Tibial artery (tissue), 4 donors: Measurements from ENCODE around the gene ACOT7.
"Not testable (repeated sequence)": the region's sequence is repeated elsewhere in the genome, so short reads cannot be mapped to it uniquely, and the experiment has no call there.

ENCODE experiments used
- DNase-seq, 2 donors: peaks; one replicate each; pipeline ENCODE4 v3.0.0-alpha.2; 2019
- H3K27ac ChIP-seq, 2 donors: fragments of 200-600 bp; sonication (generic) in 1 of 2; 1 replicate in 1 of 2; 2 replicates in 1 of 2; pipeline ENCODE4 v1.5.1; 2018 to 2019; ENCODE audit warnings: mild to moderate bottlenecking in 1 of 2
- H3K27me3 ChIP-seq, 2 donors: fragments of 200-600 bp; sonication (generic) in 1 of 2; one replicate each; pipeline versions ENCODE4 v1.5.1 to v1.6.0; 2016 to 2019
- H3K36me3 ChIP-seq, 3 donors: fragments of 200-600 bp; sonication (generic) in 2 of 3; one replicate each; pipeline ENCODE4 v1.5.1; 2016 to 2019; ENCODE audit warnings: mild to moderate bottlenecking in 2 of 3
- H3K4me1 ChIP-seq, 4 donors: fragments of 200-600 bp; sonication (generic) in 2 of 4; 1 replicate in 3 of 4; 2 replicates in 1 of 4; pipeline ENCODE4 v1.5.1; 2016 to 2019
- H3K4me3 ChIP-seq, 2 donors: fragments of 200-600 bp; sonication (generic) in 1 of 2; 1 replicate in 1 of 2; 2 replicates in 1 of 2; pipeline ENCODE4 v1.5.1; 2018 to 2019; ENCODE audit warnings: mild to moderate bottlenecking in 2 of 2
- H3K9me3 ChIP-seq, 3 donors: fragments of 200-600 bp; sonication (generic) in 1 of 3; one replicate each; pipeline ENCODE4 v1.5.1; 2016 to 2019
- CTCF ChIP-seq, 2 experiments: fragments of 200-600 bp in 1 of 2; fragments of 450-650 bp in 1 of 2; IDR thresholded peaks; one replicate each; pipeline ENCODE4 v1.5.1; 2017 to 2019; ENCODE audit warnings: antibody characterized with exemption in 2 of 2, mild to moderate bottlenecking in 1 of 2, moderate library complexity in 1 of 2
- intact Hi-C: fragments of 100-400 bp; cut with DNase I; formaldehyde crosslinking; loops from one replicate; pipeline ENCODE4 v1.15.0; 2023; ENCODE audit warnings: low total_unique reads

Gene ACOT7

GRCh38 chr1:6435547-6435946 is 42.0 kb upstream of the ACOT7 start:
- no peak for TF ChIP-seq CTCF (IDR thresholded peaks at IDR 0.05)
- peaks cover 0 to 56% of the 10 kb centered on the region in 2 donors for H3K27me3 ChIP-seq
- peaks cover 0 to 8% (median 6%) of the 10 kb centered on the region in 4 donors for H3K4me1 ChIP-seq
- no peaks in the 10 kb centered on the region for H3K36me3 ChIP-seq
- H3K27ac ChIP-seq = no peak overlapping the region
- no peaks in the 10 kb centered on the region for H3K9me3 ChIP-seq
- H3K4me3 ChIP-seq = no peak overlapping the region
- intact Hi-C loops = no loop called here
- DNase-seq = no peak

DNA sequence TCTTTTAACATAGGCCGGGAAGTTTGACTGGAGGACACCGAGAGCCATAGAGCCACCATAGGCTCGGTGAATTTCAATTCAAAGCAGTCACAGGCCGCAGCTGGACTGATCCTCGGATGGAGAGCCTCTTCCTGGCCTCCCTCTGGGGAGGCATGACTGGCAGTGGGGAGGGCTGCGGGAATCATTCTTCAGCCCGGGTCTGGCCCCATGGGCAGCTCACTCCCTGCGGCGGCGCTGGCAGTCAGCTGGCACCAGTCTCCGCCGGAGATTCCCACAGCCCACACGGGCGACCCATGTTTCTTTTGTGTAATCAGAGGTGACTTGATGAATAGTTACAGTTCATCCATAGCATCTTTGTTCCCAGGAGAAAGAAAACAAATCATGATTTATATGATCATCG is 41.6 kb upstream of the ACOT7 start:
- TF ChIP-seq CTCF (IDR thresholded peaks at IDR 0.05) = no peak

DNA sequence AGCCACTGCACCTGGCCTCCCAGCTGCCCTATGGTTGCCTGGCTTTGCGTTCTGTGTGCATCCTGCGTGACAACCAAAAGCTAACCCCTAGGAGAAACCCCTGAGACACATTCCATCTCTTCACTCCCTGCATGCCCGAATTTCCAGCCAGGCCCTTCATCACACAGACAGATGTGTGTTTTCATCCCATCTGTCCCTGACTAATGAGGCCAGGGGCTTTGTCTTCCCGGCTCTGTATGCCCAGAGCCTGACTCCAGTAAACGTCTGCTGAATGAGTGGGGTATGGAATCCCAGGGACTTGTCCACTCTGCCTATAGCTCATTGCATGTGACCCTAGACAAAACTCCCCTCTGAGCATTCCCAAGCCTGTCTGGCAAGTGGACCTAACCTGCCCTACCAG is 40.6 kb upstream of the ACOT7 start:
- Histone ChIP-seq H3K27ac (no peak overlapping the region), H3K4me3 (no peak overlapping the region)

More for the DNA sequence above, 41.6 kb upstream of the ACOT7 start:
- DNase-seq = no peak
- peaks cover 0 to 4% (median 2%) of the 10 kb centered on the region in 4 donors for H3K4me1 ChIP-seq
- peaks cover 0 to 56% of the 10 kb centered on the region in 2 donors for H3K27me3 ChIP-seq
- no peaks in the 10 kb centered on the region for H3K36me3 ChIP-seq
- intact Hi-C loops = no loop called here
- no peak overlapping the region for H3K4me3 ChIP-seq
- no peak overlapping the region for H3K27ac ChIP-seq
- no peaks in the 10 kb centered on the region for H3K9me3 ChIP-seq

DNA sequence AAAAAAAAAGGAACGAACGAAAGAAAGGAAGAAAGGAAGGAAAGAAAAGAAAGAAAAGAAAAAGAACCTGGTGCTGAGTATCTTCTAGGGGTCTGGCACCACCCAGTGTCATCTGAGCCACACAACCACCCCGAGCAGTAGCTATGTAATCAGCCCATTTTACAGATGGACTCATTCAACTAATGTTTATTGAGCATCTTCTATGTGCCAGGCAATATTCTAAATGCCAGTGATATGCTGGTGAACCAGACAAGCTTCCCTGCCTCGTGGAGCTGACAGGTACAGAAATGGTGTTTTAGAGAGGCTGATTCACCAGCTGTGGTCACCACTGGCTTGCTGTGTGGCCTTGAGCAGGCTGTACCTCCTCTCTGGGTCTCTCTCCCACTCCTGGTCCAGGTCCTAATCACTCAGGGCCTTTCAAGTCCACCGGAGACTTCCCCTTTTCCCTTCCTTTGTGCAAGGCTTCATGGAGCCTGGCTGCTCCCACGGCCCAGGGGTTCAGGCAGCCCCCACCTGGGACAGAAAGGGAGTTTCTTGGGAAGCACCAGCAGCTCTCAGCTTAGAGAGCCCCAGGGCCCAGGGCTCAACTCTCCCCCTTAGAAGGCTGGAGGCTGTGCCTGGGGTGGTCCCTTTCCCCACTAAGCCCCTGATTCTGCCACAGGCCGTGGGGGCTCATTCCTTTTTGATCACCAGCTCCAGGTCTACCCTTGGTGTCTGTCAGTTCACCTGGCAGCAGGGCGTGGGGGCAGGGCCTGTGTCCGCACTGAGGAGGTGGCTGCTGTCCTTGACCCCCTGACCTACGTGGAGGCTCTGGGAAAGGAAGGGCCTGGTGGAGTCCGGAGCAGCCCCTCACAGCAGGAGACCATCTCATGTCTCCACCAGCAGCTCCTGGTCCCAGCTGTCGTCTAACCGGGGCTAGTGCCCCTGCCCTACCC is 38.3 kb upstream of the ACOT7 start:
- intact Hi-C loops, DNase-seq, H3K4me3 ChIP-seq, H3K4me1 ChIP-seq, H3K27ac ChIP-seq, H3K36me3 ChIP-seq, H3K9me3 ChIP-seq: not testable (repeated sequence)
- H3K27me3 ChIP-seq = peaks cover 0 to 57% of the 10 kb centered on the region in 2 donors

More for the DNA sequence above, 40.6 kb upstream of the ACOT7 start:
- no peaks in the 10 kb centered on the region for H3K9me3 ChIP-seq
- no peaks in the 10 kb centered on the region for H3K4me1 ChIP-seq
- intact Hi-C loops = no loop called here
- H3K27me3 ChIP-seq = peaks cover 0 to 56% of the 10 kb centered on the region in 2 donors
- no peaks in the 10 kb centered on the region for H3K36me3 ChIP-seq
- TF ChIP-seq CTCF (IDR thresholded peaks at IDR 0.05) = no peak
- no peak for DNase-seq

DNA sequence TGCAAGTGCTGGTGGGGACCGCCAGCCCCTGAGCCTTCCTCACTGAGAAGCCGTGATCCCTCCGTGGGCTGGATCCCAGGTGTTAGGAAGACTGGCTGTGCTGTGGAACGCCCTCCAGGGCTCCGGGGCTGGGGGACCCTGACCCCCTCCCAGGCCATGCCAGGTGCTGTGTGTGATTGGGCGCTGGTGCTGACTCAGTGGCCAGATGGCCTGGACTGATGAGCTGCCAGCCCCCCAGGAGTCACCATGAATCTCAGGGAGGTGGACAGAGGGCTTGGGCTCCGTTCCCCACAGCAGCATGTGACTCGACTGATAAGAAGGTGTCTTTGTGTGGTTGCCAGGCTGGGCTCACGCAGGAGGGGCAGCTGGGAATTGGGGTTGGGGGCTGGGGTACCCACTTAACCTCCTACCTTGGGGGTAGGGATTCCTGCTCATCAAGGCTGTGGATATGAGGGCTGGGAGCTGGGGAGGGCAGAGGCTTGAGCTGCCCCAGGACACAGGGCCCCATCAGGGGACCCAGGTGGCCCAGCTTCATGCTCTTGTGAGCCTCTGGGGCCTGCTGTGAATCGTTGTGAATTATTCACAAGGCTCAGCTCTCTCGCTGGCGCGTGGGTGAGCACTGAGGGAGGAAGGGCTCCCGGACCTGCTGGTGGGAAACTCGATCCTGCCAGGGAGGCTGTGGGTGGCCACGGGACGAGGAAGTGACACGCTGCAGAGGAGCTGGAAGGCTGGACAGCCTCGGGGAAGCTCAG is 36.3 kb upstream of the ACOT7 start:
- H3K27ac ChIP-seq, intact Hi-C loops, H3K36me3 ChIP-seq, H3K9me3 ChIP-seq, DNase-seq, H3K4me3 ChIP-seq: not testable (repeated sequence)
- H3K27me3 ChIP-seq = peaks cover 4 to 70% of the 10 kb centered on the region in 2 donors
- peaks cover 0 to 12% (median 4%) of the 10 kb centered on the region in 4 donors for H3K4me1 ChIP-seq

DNA sequence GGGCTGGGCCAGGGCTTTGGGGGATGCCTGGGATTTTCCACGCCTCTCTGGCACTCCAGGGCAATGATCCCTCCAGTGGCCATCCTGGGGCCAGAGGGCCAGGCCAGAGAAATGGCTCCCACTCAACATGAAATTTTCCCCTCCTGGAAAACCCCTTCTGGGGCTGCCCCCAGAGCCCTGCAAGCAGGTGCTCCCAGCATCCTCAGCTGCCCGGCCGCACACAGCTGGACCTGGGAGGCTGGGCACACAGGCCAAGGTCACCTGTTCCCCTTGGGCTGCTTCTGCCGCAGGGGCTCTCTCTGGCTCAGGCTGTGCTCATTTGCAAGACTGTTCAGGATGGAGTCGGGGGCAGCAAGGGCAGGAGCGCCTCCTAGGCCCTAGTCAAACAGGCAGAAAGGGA is 34.9 kb upstream of the ACOT7 start:
- intact Hi-C loops, DNase-seq, H3K36me3 ChIP-seq, H3K9me3 ChIP-seq, H3K4me3 ChIP-seq, H3K27ac ChIP-seq: not testable (repeated sequence)
- peaks cover 4 to 84% of the 10 kb centered on the region in 2 donors for H3K27me3 ChIP-seq
- H3K4me1 ChIP-seq = peaks cover 0 to 26% (median 17%) of the 10 kb centered on the region in 4 donors
